Measurements from ENCODE around the gene SLC1A3.

SLC1A3 gene

GRCh38 chr5:36730537-36731216, 124.3 kb downstream of the SLC1A3 start:
- no peak overlapping the region for H3K4me3 ChIP-seq
- H3K27ac ChIP-seq, result no peak overlapping the region

GRCh38 chr5:36733183-36733582, 126.8 kb downstream of the SLC1A3 start:
- Histone ChIP-seq H3K4me3 (no peak overlapping the region), H3K27ac (no peak overlapping the region)

DNA sequence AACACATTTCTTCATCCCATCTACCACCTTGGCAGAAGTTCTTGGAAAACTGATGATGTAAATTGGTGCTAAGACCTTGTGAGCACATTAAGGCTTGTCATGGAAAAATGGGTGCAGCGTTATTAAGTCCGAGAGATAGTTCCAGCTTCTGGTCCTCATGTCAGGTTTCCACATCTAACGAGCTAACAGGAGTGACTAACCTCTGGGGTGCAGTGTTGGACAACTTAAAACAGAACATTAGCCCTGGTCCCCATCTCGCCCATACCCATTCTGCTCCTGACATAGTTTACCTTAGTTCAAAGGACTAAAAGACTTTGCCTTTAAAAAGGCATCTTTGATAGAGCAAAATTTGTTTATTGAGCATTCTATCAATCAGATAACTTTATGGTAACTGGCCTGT, 128.0 kb downstream of the SLC1A3 start:
- H3K4me3 ChIP-seq, result no peak overlapping the region
- H3K27ac ChIP-seq, result no peak overlapping the region

DNA sequence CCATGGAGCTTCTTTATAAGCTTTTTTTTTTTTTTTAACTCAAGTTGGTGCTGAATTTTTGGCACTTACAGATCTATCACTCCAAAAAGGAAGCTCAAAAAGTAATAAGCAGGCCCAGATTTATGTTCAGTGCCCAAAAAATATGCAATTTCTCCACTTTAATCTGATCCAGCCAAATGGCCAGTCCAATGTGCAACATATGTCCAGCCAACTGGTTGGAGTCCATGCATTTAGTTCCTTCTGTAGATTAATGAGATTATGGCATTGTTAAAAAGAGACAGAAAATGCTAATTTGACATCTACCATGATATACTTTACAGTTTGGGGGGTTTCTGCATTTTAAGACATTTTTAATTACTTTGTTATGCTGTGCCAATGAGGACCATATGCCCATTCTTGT, 129.5 kb downstream of the SLC1A3 start:
- Histone ChIP-seq H3K4me3 (no peak overlapping the region), H3K27ac (no peak overlapping the region)
